HG03280 (cell line): Measurements from ENCODE around the gene TVP23C.
A peak's percentile ranks its signal among the peaks of the same experiment; 100 is the strongest.
"Not testable (repeated sequence)": the region's sequence is repeated elsewhere in the genome, so short reads cannot be mapped to it uniquely, and the experiment has no call there.

Experiments used
- ATAC-seq: cut with Tn5 transposase; IDR thresholded peaks from one replicate; pipeline ENCODE4 v1.9.1; 2021; ENCODE audit warnings: mild to moderate bottlenecking, moderate library complexity; ENCODE audit not compliant: unreplicated experiment

The TVP23C gene

DNA sequence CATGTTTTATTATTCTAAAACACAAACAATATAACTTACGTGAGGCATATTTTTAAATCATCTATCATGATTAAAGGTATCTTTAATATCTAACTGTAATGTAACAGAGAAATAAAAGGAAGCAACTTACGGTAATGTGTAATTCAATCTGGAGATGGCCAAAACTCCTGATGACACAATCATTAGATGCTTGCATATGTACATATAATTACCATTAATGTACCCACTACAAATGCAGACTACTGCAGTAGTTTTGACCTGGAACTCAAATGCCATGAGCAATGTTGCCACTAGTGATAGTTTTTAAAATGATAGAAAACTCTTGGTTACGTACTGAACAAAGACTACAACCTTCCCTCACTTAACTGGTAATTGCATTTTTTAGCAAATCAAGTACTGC is 30.2 kb downstream of the TVP23C start:
- ATAC-seq = not testable (repeated sequence)

DNA sequence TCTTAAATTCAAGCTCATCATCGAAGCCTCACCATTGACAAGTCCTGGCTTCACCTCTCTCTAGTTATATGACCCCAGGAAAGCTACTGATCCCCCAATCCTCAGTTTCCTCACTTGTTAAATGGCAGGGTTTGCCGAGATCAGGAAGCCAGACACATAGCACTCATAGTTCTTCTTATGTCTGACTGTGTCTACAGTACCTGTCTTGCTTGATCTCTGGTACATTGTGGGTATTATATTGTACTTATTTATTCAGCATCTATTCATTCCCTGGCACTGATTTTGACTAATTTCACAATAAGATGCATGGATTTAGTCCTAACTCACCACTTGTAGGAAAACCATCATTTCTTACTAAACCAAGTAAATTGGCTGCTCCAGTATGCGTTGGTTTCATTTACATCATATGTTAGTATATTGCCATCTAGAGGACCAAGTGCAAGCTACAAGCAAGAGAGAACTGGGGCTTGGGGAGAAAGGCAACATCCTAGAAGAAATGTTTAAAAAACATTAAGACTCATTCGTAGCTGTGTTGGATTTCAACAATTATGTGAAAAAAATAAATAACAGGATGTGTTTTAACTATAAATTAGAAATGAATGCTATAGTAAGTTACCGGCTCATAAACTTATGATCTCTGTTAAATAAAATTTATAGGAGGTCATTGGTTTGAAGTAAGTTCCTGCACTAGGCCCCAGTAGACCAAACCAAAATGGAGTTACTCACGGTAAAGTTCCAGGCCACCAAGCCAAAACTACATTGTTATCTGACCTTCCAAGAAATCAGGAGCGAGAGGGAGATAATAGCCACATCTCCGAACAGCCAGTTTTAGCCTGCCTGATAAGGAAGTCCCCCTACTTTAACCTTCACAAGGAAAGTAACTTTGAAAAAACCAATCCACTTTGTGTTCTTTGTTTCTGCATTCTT is 36.7 kb downstream of the TVP23C start:
- not testable (repeated sequence) for ATAC-seq

DNA sequence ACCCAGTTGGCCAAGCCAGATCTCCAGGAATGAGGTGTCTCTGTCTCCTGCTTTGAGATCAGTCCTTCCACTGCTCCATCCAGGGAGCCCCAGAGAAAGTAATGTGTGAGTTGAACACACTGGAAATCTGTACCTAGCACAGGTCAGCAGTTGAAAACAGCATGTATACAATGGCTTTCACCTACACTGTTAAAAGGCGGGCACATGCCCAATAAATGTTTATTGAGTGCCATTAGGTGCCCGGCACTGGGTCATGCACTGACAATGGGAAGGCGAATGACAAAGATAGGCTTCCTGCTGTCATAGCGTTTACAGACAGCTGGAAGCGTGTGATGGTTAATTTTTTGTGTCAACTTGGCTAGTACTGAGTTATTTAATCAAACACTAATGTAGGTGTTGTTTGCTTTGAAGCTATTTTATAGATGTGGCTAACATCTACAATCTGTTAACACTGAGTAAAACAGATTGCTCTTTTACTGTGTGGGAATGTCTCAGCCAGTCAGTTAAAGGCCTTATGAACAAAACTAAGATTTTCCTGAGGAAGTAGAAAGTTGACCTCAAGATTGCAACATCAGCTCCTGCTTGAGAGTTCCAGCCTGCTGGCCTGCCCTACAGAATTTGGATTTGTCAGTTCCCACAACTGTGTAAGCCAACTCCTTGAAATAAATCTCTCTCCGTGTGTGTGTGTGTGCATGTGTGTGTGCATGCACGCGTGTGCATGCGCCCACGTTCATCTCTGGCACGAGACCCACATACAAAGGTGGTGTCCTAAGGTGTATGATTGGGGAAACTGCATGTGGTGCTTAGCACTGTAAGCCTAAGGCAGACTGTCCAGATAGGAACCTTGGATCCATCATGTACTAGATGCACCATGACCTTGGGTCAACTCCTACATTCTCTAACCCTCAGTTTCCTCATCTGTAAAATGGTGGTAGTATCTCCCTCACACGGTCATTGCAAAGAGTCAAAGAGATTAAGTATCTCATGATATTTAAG is 38.0 kb downstream of the TVP23C start:
- ATAC-seq = not testable (repeated sequence)

DNA sequence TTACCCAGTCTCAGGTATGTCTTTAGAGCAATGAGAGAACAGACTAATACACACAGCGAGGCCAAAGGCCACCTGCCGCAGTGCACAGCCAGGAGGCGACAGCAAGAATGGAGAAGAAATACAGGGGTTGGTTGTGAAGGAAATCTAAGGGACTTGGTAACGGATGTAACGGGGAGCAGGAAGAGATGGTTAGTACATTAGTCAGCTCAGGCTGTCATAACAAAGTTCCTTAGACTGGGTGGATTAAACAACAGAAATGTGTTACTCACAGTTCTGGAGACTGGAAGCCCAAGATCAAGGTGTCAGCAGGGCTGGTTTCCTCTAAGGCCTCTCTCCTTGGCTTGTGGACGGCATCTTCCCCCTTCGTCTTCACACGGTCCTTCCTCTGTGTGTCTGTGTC is 47.1 kb downstream of the TVP23C start:
- no peak for ATAC-seq

DNA sequence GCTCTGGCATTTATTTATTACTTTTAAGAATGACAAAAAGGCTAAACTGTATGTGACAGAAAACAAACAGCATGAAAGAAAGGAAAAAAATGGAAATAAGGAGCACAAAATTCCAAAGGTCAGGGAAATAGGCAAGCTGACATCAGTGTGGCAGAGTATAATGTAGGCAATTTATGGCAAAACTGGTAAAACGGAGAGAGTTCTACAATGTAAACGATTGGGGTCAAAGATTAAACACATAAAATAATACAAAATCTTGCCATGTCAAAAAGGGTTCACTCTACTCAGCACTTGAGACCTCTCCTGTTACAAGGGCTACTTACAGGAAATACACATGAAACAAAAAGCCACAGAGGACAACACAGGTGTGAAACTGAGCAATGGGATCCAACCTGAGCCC is 48.8 kb downstream of the TVP23C start:
- ATAC-seq = no peak

DNA sequence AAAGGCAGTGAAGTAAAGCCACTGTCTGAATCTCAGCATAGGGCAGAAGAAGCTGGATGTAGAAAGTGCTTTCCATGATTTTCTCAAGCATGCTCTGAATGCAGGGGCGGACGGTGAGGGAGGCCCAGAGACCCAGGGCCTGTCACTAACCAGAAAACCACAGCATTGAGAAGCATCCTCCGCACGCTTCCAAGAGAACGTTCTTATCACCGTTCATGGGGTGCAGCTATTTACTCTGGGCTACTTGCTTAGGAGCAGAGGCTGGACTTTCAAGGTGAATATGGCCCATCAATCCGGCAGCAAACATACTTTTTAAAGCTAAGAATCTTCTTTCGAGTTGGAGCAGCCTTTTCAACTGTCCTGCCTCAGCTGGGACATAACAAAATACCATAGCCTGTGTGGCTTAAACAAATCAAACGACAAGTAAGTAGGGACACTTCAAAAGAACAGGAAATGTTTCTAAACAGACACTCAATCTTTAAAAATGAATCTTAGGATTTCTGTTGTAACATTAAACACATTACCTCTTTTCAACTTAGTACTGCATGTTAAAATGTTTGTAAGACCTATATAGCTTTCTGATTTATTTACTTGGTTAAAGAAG is 49.3 kb downstream of the TVP23C start:
- no peak for ATAC-seq

DNA sequence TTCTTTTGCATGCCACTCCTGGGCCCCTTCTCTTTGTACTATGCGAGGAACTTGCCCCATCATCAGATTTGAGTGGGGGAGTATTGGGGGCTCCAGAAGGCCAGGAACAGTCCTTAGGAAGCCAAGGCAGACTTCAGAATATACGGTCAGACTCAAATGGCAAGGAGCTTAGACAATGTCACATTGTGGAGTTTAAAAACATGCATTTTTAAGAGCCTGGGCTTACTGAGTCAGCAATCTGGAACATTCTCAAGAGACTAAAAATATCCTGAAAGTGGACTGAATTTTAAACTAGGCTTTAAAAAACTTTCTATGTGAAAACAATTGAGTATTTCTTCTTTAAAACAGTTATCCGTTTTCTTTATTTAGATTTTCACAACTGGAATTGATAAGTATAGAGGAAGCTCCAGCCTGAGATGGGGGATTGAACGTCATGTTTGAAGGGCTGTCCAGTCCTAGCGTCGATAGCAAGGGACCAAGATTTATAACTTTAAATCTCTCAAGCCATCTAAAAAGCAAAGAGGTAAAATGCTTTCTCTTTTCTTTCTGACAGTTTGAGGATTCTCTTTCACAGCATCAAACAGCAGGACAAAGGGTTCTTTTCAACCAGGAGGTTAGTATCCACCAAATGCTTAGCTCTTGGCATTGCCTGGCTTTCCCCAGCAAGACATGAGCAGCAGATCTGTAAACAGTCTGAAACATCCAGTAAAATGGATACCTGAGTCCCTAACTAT is 50.1 kb downstream of the TVP23C start:
- no peak for ATAC-seq

DNA sequence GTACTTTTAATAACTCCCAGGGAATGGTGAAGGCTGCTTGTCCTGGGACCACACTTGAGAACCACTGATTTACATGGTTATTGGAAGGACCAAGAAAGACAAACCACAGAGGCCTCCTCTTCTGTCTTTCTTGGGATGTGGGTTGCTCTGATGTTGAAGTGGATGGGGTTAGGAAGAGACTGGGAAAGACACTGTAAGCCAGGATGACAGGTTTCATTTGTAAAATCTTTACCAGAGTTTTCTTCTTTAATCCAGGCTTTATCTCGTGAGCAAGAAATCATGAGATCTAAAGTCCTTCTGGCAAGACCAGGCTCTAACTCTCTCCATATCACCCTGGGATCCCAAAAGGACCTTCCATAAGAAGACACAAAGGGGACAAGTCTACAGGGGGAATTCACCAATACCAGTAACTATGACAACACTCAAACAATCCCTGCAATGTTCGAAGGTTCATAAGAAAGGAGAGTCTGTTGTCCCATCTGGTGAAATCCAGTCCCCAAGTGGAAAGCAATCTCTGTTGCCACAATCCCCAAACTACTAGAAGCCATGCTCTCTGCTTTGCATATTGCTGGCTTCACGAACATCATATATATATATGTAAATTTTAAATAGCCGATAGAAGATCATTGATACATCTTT is 51.1 kb downstream of the TVP23C start:
- no peak for ATAC-seq

DNA sequence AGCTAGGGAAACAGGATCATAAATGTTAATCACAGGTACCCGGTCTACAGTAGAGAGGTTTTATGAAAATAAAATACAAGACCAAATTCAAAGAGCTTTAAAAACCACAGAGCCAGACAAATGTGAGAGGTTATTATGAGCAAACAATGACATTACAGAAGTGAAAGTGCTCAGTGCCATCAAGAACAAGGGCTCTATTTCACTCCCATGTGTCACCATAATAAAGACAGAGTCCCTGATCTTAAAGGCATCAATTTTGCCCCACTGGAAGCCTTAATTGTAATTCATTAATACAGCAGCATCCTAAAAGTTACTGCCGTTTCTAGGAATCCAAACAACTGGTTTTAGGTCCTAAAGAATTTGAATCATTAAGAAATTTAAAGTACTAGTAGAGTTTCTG is 52.1 kb downstream of the TVP23C start:
- no peak for ATAC-seq

DNA sequence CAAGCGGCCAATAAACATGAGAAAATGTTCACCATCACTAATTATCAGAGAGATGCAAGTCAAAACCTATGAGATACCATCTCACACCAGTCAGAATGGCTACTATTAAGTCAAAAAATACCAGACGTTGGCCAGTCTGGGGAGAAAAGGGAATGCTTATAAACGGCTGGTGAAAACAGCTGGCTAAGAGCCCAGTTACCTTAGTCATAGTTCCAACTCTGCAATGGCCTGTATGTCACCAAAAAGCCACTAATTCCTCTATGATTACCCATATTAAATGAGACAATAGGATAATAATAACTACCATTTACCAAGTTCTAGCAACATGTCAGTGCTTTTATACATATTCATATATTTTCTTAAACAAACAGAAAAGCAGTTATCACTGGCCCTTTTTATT is 52.9 kb downstream of the TVP23C start:
- ATAC-seq = no peak

DNA sequence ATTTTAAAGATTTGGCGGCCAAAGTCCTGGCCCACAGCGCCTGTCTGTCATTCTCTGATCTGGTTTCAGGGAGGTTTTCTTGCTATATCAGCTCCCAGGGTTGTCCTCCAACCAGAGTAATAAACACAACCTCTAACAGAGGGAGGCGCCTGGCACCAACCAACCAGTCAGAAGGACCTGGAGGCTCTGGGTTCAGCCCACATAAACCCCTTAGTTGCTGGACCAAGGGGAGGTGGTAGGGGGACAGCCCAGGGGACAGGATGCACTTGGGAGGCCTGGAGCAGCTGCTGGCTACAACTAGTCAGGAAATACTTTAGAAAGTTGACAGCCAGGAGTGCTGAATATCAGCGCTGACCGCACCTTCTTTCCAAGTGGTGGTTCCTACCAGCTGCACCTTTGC is 54.2 kb downstream of the TVP23C start:
- no peak for ATAC-seq

DNA sequence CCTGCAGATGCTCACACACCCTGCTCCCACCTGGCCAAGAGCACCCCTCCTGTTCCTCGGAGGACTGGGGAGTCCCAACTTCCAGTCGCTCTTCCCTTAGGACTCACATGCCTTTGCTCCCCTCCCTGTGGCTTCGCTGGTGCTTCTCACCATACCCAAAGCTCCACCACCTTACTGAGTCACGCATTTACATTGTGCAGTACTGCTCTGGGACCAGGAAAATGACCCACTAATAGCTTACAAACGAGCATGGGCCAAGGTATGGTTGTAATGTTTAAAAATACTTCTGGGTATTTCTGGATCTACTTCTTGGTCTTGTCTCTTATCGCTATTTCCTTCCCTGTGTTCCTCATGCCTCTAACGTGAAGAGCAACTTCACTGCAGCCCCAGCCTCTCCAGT is 54.8 kb downstream of the TVP23C start:
- ATAC-seq = no peak

DNA sequence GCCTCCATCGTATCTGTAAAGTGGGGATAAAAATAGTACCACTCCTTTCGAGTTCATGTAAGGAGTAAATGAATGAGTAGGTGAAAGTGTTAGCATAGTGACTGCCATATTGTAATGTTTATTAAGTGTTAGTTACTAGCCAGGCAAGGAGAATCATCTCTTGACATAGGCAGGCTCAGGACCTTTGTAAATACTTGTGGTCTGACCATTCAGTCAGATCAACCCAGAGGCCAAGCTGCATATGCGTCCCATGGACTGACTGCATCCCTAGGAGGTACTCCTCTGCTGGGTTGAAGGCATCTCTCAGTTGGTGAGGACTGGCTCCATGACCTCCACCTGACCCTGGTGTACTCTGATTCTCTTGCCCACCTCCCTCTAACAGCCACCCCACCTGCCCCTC is 55.4 kb downstream of the TVP23C start:
- ATAC-seq = no peak

DNA sequence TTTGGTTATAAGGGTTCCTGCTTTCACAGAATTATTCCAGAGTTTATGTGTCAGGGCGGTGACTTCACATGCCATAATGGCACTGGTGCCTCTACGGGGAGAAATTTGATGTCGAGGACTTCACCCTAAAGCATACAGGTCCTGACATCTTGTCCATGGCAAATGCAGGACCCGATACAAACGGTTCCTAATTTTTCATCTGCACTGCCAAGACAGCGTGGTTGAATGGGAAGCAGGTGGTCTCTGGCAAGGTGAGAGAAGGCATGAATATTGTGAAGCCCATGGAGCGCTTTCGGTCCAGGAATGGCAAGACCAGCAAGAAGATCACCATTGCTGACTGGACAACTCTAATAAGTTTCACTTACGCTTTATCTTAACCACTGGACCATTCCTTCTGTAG is 56.3 kb downstream of the TVP23C start:
- no peak for ATAC-seq

DNA sequence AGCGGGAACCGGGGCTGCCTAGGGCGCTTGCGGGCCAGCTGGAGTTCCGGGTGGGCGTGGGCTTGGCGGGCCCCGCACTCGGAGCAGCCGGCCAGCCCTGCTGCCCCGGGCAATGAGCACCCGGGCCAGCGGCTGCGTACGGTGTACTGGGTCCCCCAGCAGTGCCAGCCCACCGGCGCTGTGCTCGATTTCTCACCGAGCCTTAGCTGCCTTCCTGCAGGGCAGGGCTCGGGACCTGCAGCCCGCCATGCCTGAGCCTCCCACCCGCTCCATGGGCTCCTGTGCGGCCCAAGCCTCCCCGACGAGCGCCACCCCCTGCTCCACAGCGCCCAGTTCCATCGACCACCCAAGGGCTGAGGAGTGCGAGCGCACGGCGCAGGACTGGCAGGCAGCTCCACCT is 57.6 kb downstream of the TVP23C start:
- not testable (repeated sequence) for ATAC-seq

DNA sequence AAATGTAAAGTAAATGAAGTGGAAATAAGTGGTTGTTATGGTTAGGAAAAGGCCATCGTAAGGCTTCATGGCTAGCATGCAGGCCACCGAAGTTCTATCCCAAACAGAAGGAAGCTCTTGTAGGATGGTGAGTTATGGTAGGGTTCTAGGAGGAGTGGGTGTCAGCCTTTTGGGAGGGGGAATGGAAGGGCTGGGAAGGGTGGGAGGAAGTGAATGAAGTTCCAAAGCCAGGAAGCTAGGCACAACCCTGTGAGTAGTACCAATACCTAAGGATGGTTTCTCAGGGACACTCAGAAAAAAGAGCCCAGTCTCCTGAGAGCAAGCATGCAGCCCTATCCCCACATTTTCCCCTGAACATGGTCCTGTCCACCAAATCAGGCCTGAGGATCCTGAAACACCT is 59.6 kb downstream of the TVP23C start:
- no peak for ATAC-seq

DNA sequence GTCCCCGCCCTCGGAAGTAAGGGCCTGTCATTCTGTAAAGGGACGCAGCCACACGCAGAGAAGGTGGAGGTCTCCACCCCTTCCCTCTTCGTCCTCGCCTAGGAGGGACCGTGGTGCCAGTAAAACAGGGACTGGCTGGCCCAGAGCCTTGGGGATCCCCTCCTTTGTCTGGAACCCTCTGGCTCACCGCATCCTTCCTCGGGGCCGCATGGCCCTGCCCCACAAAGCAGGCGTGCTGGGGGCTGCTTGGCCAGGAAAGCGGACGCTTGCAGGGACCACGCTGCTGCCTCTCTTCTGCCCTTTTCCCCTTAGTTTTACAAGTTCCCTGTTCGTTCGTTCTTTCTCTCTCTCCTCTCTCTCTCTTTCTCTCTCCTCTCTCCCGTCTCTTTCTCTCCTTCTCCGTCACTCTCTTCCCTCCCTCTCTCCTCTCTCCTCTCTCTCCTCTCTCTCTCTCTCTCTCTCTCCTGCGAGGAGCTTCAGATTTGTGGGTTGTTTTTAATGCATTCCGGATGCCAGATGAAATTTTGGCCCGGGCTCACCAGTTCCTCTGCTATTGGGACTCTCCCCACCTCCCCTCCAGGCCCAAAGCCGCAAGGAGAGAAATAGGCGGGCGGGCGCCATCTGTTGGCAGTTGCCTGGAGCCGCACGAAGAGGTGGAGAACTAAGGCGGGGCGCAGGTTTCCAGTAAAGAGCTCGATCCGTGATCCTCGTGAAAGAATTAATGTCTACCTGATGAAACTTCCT is 60.7 kb downstream of the TVP23C start:
- ATAC-seq = peak; percentile 93

DNA sequence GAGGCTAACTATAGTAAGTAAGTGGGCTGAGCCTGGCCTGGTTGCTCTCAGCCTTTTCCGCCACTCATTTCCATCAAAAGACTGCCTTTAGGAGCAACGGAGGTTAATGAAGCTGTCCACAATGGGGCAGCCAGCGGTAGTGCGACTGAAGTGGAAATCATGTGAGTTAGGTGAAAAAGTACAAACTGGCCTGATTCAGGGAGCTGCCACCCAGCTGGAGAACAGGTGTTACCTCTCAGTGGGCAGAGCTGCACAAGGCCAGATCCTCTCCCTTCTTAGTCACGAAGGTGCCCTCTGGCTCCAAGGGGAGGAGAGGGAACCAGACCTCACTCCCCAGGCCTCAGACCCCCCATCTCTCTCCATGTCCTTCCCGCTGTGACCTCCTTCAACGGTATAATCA is 61.5 kb downstream of the TVP23C start:
- ATAC-seq = no peak

DNA sequence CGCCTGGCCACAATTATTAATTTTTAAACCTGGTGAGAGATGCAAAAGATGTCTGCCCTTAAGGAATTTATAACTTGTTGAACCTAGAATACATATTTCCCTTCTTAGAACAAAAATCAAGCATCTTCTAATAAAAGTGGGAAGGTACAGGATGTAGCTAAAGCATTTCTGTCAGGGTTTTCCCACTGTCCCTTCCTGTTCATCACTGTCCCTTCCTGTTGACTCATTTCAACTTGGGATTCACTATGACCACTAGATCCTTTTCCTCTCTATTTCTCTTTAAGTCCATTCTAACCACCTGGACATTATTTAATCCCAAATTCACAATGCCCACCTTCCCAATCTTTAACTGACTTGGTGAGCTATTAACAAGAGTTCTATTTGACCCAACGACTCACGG is 62.0 kb downstream of the TVP23C start:
- no peak for ATAC-seq
